Erythroblast (primary cell): ENCODE results near the gene OR52K2.

Source experiments
- GATA1 ChIP-seq: IDR thresholded peaks from 2 replicates; pipeline ENCODE4 v1.6.1; 2011; ENCODE audit warnings: low read depth, mild to moderate bottlenecking, control low read depth, low read length, moderate library complexity
- POLR2A ChIP-seq: IDR thresholded peaks from 2 replicates; pipeline ENCODE4 v1.6.1; 2011; ENCODE audit warnings: mild to moderate bottlenecking, low read length

DNA sequence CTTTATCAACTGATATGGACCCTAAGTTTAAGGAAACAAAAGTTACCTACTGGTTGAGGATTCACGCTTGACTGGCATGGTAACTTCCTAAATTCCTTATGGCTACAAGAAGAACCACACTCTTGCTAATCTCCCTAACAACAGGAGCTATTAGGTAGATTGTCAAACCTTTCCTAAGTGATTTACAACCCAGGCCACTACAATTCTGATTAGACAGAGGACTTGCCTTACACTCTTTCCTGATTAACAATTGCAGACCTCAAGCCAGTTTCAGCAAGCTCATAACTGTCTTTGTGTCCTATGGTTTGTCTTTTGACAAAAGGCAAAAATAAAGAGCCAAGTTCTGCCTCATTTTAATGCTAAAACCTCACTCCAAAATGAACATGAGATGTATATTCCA is 16.3 kb downstream of the OR52K2 start:
- no peak for TF ChIP-seq POLR2A
- no peak for TF ChIP-seq GATA1
